H9 (cell line): ENCODE results near the gene COL9A2. TPM values are rescaled to one million over a fixed set of nuclear protein-coding genes. Genes with fewer than 3 reads are reported as not detected.
A peak's percentile ranks its signal among the peaks of the same experiment; 100 is the strongest.

ENCODE experiments used
- DNase-seq: peaks from one replicate; pipeline ENCODE4 v3.0.0-alpha.2; 2017
- H2AFZ ChIP-seq: one replicate; pipeline ENCODE4 v1.6.1; 2013; ENCODE audit warnings: mild to moderate bottlenecking, low read length, control low read depth, moderate library complexity
- H2AK5ac ChIP-seq: 2 replicates; pipeline ENCODE4 v1.6.1; 2013; ENCODE audit warnings: low read length, control low read depth, mixed read lengths; ENCODE audit not compliant: insufficient read length
- H2BK120ac ChIP-seq: one replicate; pipeline ENCODE4 v1.6.1; 2013; ENCODE audit warnings: low read depth, mild to moderate bottlenecking, low read length, control low read depth, inconsistent platforms; ENCODE audit not compliant: poor library complexity, severe bottlenecking
- H2BK12ac ChIP-seq: 2 replicates; pipeline ENCODE4 v1.6.1; 2013; ENCODE audit warnings: low read length, control low read depth, mixed read lengths, low read depth; ENCODE audit not compliant: insufficient read length
- H2BK15ac ChIP-seq: 2 replicates; pipeline ENCODE4 v1.6.1; 2013; ENCODE audit warnings: low read depth, low read length, control low read depth
- H2BK20ac ChIP-seq: one replicate; pipeline ENCODE4 v1.6.1; 2013; ENCODE audit warnings: low read depth, mild to moderate bottlenecking, low read length, control low read depth, inconsistent platforms; ENCODE audit not compliant: poor library complexity, severe bottlenecking
- H2BK5ac ChIP-seq: 2 replicates; pipeline ENCODE4 v1.6.1; 2013; ENCODE audit warnings: low read length, control low read depth, mixed read lengths; ENCODE audit not compliant: insufficient read length
- H3K14ac ChIP-seq: 2 replicates; pipeline ENCODE4 v1.6.1; 2013; ENCODE audit warnings: low read length, control low read depth; ENCODE audit not compliant: insufficient read depth
- H3K18ac ChIP-seq: 2 replicates; pipeline ENCODE4 v1.6.1; 2013; ENCODE audit warnings: low read depth, mild to moderate bottlenecking, mixed read lengths, low read length, control low read depth; ENCODE audit not compliant: insufficient read length
- H3K23ac ChIP-seq: 2 replicates; pipeline ENCODE4 v1.6.1; 2013; ENCODE audit warnings: low read length, control low read depth, mixed read lengths, low read depth; ENCODE audit not compliant: insufficient read length
- H3K23me2 ChIP-seq: 2 replicates; pipeline ENCODE4 v1.6.1; 2013; ENCODE audit warnings: low read depth, mild to moderate bottlenecking, mixed read lengths, low read length, control low read depth; ENCODE audit not compliant: insufficient read length, poor library complexity, severe bottlenecking
- H3K27ac ChIP-seq: 2 replicates; pipeline ENCODE4 v1.5.1; 2013; ENCODE audit warnings: low read length, control low read depth, mixed read lengths, low read depth; ENCODE audit not compliant: insufficient read length
- H3K27me3 ChIP-seq: 2 replicates; pipeline ENCODE4 v1.6.1; 2013; ENCODE audit warnings: low read length, control low read depth, inconsistent platforms; ENCODE audit not compliant: insufficient read depth
- H3K4ac ChIP-seq: 2 replicates; pipeline ENCODE4 v1.6.1; 2013; ENCODE audit warnings: low read depth, mild to moderate bottlenecking, control low read depth, inconsistent platforms, low read length, moderate library complexity
- H3K4me1 ChIP-seq: 2 replicates; pipeline ENCODE4 v1.6.1; 2013; ENCODE audit warnings: low read length, control low read depth, inconsistent platforms; ENCODE audit not compliant: insufficient read depth
- H3K4me2 ChIP-seq: 2 replicates; pipeline ENCODE4 v1.6.1; 2013; ENCODE audit warnings: low read length, control low read depth, mixed read lengths; ENCODE audit not compliant: insufficient read length, insufficient read depth
- H3K56ac ChIP-seq: 2 replicates; pipeline ENCODE4 v1.6.1; 2013; ENCODE audit warnings: low read depth, mild to moderate bottlenecking, mixed read lengths, low read length, control low read depth; ENCODE audit not compliant: insufficient read length
- H3K79me1 ChIP-seq: 2 replicates; pipeline ENCODE4 v1.6.1; 2013; ENCODE audit warnings: low read depth, mild to moderate bottlenecking, moderate library complexity, low read length, control low read depth, inconsistent platforms; ENCODE audit not compliant: insufficient read depth, poor library complexity, severe bottlenecking
- H3K79me2 ChIP-seq: 2 replicates; pipeline ENCODE4 v1.6.1; 2013; ENCODE audit warnings: low read length, control low read depth, inconsistent platforms; ENCODE audit not compliant: insufficient read depth
- H3K9ac ChIP-seq: 2 replicates; pipeline ENCODE4 v1.6.1; 2013; ENCODE audit warnings: low read length, control low read depth, mixed read lengths; ENCODE audit not compliant: insufficient read length; ENCODE audit errors: extremely low read depth
- H3K9me3 ChIP-seq: one replicate; pipeline ENCODE4 v1.6.1; 2013; ENCODE audit warnings: low read depth, low read length, inconsistent platforms; ENCODE audit not compliant: control insufficient read depth
- H3T11ph ChIP-seq: one replicate; pipeline ENCODE4 v1.6.1; 2013; ENCODE audit warnings: mild to moderate bottlenecking, low read length, control low read depth, inconsistent platforms
- H4K20me1 ChIP-seq: one replicate; pipeline ENCODE4 v1.6.1; 2013; ENCODE audit not compliant: control insufficient read depth, insufficient read length, insufficient read depth
- H4K5ac ChIP-seq: 2 replicates; pipeline ENCODE4 v1.6.1; 2013; ENCODE audit warnings: low read depth, mild to moderate bottlenecking, mixed read lengths, low read length, control low read depth; ENCODE audit not compliant: insufficient read length
- H4K8ac ChIP-seq: replicated peaks from 2 replicates; pipeline ENCODE4 v1.6.1; 2013; ENCODE audit warnings: low read length, control low read depth, mixed read lengths, low read depth; ENCODE audit not compliant: insufficient read length
- H4K91ac ChIP-seq: 2 replicates; pipeline ENCODE4 v1.6.1; 2013; ENCODE audit warnings: low read depth, mild to moderate bottlenecking, moderate library complexity, mixed read lengths, low read length, control low read depth; ENCODE audit not compliant: insufficient read length
- H3K27ac Mint-ChIP-seq, 3 experiments: 2 replicates in 2 of 3; 3 replicates in 1 of 3; pipeline ENCODE4 v1.8.0; 2020 to 2021; ENCODE audit warnings: mixed read lengths in 3 of 3, mild to moderate bottlenecking in 1 of 3, moderate library complexity in 1 of 3
- H3K27me3 Mint-ChIP-seq: 2 replicates; pipeline ENCODE4 v1.8.0; 2021; ENCODE audit warnings: low read depth, mild to moderate bottlenecking, moderate library complexity, mixed read lengths
- H3K36me3 Mint-ChIP-seq, 3 experiments: 2 replicates in 2 of 3; 3 replicates in 1 of 3; pipeline ENCODE4 v1.8.0; 2020 to 2021; ENCODE audit warnings: low read depth in 3 of 3, mixed read lengths in 3 of 3; ENCODE audit not compliant: insufficient read depth in 1 of 3
- H3K4me1 Mint-ChIP-seq, 2 experiments: 2 replicates each; pipeline ENCODE4 v1.8.0; 2020; ENCODE audit warnings: mixed read lengths in 2 of 2
- H3K4me3 Mint-ChIP-seq, 2 experiments: 2 replicates in 1 of 2; 3 replicates in 1 of 2; pipeline ENCODE4 v1.8.0; 2020 to 2021; ENCODE audit warnings: mild to moderate bottlenecking in 2 of 2, mixed read lengths in 2 of 2, moderate library complexity in 1 of 2
- H3K9me3 Mint-ChIP-seq, 2 experiments: 2 replicates in 1 of 2; 3 replicates in 1 of 2; pipeline ENCODE4 v1.8.0; 2020; ENCODE audit warnings: mild to moderate bottlenecking in 2 of 2, mixed read lengths in 2 of 2, moderate library complexity in 1 of 2
- CTCF ChIP-seq: fragments of 200-600 bp; sonication (generic); conservative IDR thresholded peaks from 3 replicates; pipeline ENCODE4 v1.8.0; 2021; ENCODE audit warnings: antibody characterized with exemption, mild to moderate bottlenecking
- WGBS: extraction: QIAGEN DNeasy Blood & Tissue Kit; methylation state at CpG from one replicate; pipeline ENCODE4 v1.1.7; 2013; ENCODE audit warnings: missing lambda C conversion rate, low lambda C conversion rate, mixed read lengths; ENCODE audit not compliant: insufficient read length; ENCODE audit errors: extremely low coverage; 5-methylcytosine and 5-hydroxymethylcytosine counted together
- total RNA-seq: library from RNA; stranded (reverse); gene quantifications from 2 replicates; pipeline ENCODE4 v1.2.1, GENCODE V29; 2021

COL9A2 gene
- total RNA-seq, 1 experiment from 2014 or later = 4.5 TPM

- H3K9me3 ChIP-seq = no peaks in the 10 kb centered on the region
- H2BK20ac ChIP-seq = no peak overlapping the region
- H3K27ac Mint-ChIP-seq = no peak overlapping the region
- H2AFZ ChIP-seq = peak overlapping the region; percentile 79
- no peaks in the 10 kb centered on the region for H3K9me3 Mint-ChIP-seq
- H3K79me2 ChIP-seq = no peaks in the 10 kb centered on the region
- H3K4me3 Mint-ChIP-seq = peak overlapping the region; percentile 51 to 80
- no peak for DNase-seq
- H3K56ac ChIP-seq = no peak overlapping the region
- TF ChIP-seq CTCF = no peak
- no peak overlapping the region for H4K5ac ChIP-seq
- H4K91ac ChIP-seq = no peak overlapping the region
- peaks cover 4% of the 10 kb centered on the region; the same call in 1 of the 2 replicates for H3K4me1 ChIP-seq
- no CpG with 5 or more reads among the region's 13 CpGs for WGBS
- peaks cover 78% of the 10 kb centered on the region for H3K27me3 Mint-ChIP-seq
- H3K4me1 Mint-ChIP-seq = peaks cover 20 to 30% of the 10 kb centered on the region in 2 experiments
- H3K14ac ChIP-seq = no peak overlapping the region
- no peak overlapping the region for H3K9ac ChIP-seq
- peaks cover 0 to 2% (median 0%) of the 10 kb centered on the region in 3 experiments; a peak in 1 of 7 replicates for H3K36me3 Mint-ChIP-seq
- no peaks in the 10 kb centered on the region for H4K20me1 ChIP-seq
- no peak overlapping the region for H3K18ac ChIP-seq
- no peak overlapping the region for H3K23ac ChIP-seq
- H2BK15ac ChIP-seq = no peak overlapping the region
- H3K27ac ChIP-seq = no peak overlapping the region
- H3K79me1 ChIP-seq = no peaks in the 10 kb centered on the region
- no peak overlapping the region for H3T11ph ChIP-seq
- H2BK5ac ChIP-seq = no peak overlapping the region
- peak overlapping the region; percentile 43 for H3K4me2 ChIP-seq
- no peak overlapping the region for H2BK12ac ChIP-seq
- H3K27me3 ChIP-seq = peaks cover 35% of the 10 kb centered on the region; the same call in 1 of the 2 replicates
- H3K23me2 ChIP-seq = peaks cover 12% of the 10 kb centered on the region
- H2AK5ac ChIP-seq = no peak overlapping the region
- no peak overlapping the region for H3K4ac ChIP-seq
- no peak overlapping the region for H4K8ac ChIP-seq
- H2BK120ac ChIP-seq = no peak overlapping the region
These were observed 2.3 kb downstream of the COL9A2 start for GRCh38 chr1:40314721-40315238.
